HG03159 (cell line): Measurements from ENCODE around the gene RABEPK.
"Not testable (repeated sequence)": the region's sequence is repeated elsewhere in the genome, so short reads cannot be mapped to it uniquely, and the experiment has no call there.

Source experiments
- ATAC-seq: cut with Tn5 transposase; IDR thresholded peaks from one replicate; pipeline ENCODE4 v1.9.1; 2021; ENCODE audit warnings: mild to moderate bottlenecking, moderate library complexity; ENCODE audit not compliant: unreplicated experiment

Gene RABEPK

DNA sequence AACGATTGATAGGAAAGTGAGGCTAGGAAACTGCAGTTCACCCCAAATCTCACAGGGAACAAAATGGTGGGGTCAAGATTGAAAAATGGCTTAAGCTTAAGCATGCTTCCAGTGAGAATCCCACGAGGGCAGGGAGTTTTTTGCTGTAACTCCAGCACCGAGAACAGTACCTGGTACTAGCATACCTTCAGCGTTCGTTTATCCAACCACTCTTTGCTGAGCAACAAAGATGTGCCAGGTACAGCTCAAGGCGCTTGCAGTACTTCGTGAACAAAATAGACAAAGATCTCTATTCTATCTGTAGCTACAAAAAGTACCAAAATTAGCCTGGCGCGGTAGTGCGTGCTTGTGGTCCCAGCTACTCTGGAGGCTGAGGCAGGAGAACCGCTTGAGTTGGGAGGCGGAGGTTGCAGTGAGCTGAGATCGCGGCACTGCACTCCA is 10.0 kb upstream of the RABEPK start:
- ATAC-seq: no peak

GRCh38 chr9:125194466-125194865 is 5.9 kb upstream of the RABEPK start:
- ATAC-seq: not testable (repeated sequence)

DNA sequence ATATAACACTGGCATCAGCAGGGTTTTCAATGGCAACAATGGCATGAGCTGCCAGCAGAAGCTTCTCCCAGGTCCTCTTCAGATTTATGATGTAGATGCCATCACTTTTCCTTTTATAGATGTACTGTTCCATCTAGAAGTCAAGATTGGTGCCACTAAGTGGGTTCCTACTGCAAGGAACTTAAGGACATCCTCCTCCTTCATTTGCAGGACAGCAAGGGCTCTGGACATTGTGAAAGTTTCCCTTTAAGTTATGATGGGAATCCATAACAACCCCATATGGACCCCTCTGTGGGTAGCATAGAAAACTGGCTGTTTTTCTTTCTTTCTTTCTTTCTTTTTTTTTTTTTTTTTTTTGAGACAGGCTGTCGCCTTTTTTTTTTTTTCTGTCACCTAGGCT is 4.8 kb upstream of the RABEPK start:
- ATAC-seq: not testable (repeated sequence)

- ATAC-seq: no peak
Observed at GRCh38 chr9:125202846-125203618, 2.7 kb downstream of the RABEPK start.

GRCh38 chr9:125204477-125204876 is 4.1 kb downstream of the RABEPK start:
- no peak for ATAC-seq

DNA sequence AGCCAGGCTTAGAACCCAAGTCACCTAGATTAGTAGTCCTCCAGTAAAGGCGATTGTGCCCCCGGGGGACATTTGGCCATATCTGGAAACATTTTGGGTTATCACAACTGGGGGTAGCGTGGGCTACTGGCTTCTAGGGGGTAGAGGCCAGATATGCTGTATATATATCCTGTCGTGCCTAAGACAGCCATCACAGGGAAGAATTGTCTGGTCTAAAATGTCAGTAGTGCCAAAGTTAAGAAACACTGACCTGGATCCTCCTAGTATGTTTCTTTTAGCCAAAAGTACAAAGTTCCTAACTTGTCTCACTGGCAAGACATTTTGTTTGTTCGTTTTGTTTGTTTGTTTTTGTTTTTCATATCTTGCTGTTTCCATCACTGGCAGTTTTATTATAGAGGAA is 13.8 kb downstream of the RABEPK start:
- no peak for ATAC-seq

DNA sequence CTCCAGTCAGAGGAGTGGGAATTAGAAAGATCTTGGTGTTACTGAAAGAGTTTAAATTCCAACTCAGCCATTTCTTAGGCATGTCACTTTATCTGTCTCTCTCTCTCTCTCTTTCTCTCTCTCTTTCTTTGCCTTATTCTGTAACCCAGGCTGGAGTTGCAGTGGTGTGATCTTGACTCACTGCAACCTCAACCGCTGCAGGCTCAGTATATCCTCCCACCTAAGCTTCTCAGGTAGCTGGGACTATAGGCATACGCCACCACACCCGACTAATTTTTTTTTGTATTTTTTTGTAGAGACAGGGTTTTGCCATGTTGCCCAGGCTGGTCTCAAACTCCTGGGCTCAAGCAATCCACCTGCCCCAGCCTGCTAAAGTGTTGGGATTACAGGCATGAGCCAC is 18.3 kb downstream of the RABEPK start:
- ATAC-seq: no peak

DNA sequence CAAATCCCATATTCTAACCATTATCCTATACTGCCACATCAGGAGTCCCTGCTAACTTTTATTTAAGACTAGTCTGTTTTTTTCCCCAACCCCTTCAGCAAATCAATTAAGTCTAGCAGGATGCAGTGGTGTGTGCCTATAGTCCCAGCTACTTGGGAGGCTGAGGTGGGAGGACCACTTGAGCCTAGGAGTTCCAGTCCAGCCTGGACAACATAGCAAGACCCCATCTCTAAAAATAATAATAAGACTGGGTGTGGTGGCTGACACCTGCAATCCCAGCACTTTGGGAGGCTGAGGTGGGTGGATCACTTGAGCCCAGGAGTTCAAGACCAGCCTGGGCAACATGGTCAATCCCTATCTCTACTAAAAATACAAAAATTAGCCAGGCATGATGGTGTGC is 24.5 kb downstream of the RABEPK start:
- not testable (repeated sequence) for ATAC-seq

DNA sequence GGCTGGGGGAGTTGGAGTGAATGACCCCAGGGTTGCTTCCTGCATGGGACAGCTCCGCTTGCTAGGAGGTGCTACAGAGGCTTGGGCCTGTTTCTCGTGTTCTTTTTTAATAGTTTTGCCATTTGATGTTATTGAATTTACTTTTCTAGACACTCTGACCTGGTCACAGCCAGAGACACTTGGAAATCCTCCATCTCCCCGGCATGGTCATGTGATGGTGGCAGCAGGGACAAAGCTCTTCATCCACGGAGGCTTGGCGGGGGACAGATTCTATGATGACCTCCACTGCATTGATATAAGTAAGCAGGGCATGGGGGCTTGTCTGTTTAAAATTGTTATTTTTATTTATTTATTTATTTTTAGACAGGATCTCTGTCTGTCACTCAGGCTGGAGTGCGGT is 27.4 kb downstream of the RABEPK start:
- ATAC-seq: no peak

DNA sequence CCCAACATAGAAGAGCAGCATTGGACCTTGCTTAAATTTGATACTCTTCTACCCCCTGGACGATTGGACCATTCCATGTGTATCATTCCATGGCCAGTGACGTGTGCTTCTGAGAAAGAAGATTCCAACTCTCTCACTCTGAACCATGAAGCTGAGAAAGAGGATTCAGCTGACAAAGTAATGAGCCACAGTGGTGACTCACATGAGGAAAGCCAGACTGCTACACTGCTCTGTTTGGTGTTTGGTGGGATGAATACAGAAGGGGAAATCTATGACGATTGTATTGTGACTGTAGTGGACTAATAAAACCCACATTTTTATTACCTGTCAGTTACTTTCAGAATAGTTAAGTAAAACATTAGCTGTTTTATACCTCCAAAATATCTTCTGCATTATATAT is 33.3 kb downstream of the RABEPK start:
- ATAC-seq: no peak

GRCh38 chr9:125234099-125234498 is 33.8 kb downstream of the RABEPK start:
- ATAC-seq: not testable (repeated sequence)

DNA sequence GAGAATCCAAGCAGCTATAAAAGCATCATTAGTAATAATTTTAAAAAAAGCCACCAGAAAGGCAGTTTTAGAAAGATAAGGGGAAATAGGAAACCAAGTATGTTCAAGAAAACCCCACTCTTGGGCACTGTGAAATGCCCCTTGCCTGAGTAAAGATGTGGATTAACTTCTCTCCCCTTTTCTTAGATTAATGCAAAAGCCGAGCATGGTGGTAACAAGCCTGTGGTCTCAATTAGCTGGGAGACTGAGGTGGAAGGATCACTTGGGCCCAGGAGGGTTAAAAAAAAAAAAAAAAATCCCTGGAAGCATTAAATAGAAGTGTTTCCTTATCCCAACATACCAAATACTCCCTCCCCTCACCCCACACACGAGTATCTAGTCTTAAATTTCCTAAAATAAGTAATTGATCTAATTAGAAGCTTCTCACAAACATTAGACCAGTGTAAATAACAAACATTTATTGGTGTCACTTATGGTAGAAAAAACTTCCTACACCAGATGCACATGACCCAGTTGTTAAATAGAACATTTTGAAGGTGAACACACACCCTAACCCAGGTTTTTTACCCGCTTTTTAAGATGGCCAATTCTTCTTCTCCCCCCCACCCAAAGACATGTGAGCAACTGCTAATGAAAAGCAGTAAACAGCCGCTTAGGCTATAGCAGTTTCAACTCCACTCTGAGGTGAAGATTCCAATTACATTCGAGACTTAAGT is 35.6 kb downstream of the RABEPK start:
- no peak for ATAC-seq

DNA sequence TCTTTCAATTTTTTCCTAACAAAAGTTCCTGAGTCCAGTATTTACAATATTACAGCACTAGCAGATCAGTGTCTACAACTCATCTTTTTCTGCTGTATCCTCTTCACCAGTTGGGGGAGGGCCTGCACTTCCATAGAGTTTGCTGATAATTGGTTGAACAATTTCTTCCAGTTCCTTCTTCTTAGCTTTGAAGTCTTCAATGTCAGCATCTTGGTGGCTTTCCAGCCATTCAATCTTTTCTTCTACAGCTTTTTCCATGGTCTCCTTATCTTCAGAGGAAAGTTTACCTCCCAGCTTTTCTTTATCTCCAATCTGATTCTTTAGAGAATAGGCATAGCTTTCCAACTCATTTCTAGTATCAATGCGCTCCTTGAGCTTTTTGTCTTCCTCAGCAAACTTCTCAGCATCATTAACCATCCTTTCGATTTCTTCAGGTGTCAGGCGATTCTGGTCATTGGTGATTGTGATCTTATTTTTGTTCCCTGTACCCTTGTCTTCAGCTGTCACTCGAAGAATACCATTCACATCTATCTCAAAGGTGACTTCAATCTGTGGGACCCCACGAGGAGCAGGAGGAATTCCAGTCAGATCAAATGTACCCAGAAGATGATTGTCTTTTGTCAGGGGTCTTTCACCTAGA is 36.3 kb downstream of the RABEPK start:
- ATAC-seq: not testable (repeated sequence)

DNA sequence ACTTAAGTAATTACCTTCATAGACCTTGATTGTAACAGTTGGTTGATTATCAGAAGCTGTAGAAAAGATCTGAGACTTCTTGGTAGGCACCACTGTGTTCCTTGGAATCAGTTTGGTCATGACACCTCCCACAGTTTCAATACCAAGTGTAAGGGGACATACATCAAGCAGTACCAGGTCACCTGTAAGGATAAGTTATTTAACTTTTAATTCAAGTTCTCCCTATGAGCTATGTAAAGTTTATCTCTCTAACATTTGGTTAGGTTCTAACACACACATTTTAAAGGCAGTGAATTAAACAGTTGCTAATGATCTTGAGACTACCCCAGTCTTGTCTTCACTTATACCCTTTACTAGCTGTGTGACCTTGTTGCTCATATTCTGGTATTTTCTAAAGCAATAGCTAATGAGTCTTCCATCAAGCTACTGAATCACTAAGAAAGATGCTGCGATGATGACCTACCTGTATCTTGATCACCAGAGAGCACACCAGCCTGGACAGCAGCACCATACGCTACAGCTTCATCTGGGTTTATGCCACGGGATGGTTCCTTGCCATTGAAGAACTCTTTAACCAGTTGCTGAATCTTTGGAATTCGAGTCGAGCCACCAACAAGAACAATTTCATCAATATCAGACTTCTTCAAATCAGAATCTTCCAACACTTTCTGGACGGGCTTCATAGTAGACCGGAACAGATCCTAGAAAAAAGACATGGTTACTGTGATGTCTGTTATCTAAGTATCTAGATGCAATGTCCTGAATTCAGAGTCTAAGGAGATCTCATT is 38.0 kb downstream of the RABEPK start:
- no peak for ATAC-seq

DNA sequence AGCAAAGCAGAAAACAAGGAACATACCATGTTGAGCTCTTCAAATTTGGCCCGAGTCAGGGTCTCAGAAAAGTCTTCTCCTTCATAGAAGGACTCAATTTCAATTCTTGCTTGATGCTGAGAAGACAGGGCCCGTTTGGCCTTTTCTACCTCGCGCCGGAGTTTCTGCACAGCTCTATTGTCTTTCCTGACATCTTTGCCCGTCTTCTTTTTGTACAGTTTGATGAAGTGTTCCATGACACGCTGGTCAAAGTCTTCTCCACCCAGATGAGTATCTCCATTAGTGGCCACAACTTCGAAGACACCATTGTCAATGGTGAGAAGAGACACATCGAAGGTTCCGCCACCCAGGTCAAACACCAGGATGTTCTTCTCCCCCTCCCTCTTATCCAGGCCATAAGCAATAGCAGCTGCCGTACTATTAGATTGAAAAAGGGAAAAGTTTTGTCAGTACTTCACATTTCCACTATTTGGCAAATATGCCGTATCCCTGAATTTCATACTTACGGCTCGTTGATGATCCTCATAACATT is 38.6 kb downstream of the RABEPK start:
- ATAC-seq: no peak

GRCh38 chr9:125239631-125240597 is 39.6 kb downstream of the RABEPK start:
- ATAC-seq: no peak

GRCh38 chr9:125240649-125240999 is 40.3 kb downstream of the RABEPK start:
- peak; percentile 1 for ATAC-seq

- ATAC-seq: peak; percentile 89
Observed at GRCh38 chr9:125241000-125241862, 40.9 kb downstream of the RABEPK start, which contains the start of gene HSPA5. TSS of gene HSPA5 (minus strand) at chr9:125241343. CDS start at chr9:125241126, 217 bp downstream.
